Thyroid gland (tissue), 4 donors: Measurements from ENCODE around the gene MSX1. TPM values are rescaled to one million over a fixed set of nuclear protein-coding genes. Genes with fewer than 3 reads are reported as not detected.

Source experiments
- DNase-seq, 2 donors: peaks; one replicate each; pipeline ENCODE4 v3.0.0-alpha.2; 2019
- H3K27ac ChIP-seq, 3 donors: fragments of 200-600 bp; sonication (generic); 1 replicate in 2 of 3; 2 replicates in 1 of 3; pipeline ENCODE4 v1.5.1; 2016 to 2019; ENCODE audit warnings: mild to moderate bottlenecking in 1 of 3, moderate library complexity in 1 of 3
- H3K27me3 ChIP-seq: fragments of 200-600 bp; sonication (generic); one replicate; pipeline ENCODE4 v1.5.1; 2019
- H3K36me3 ChIP-seq, 2 donors: fragments of 200-600 bp; sonication (generic); one replicate each; pipeline ENCODE4 v1.5.1; 2016 to 2019
- H3K4me1 ChIP-seq, 2 donors: fragments of 200-600 bp; sonication (generic); one replicate each; pipeline ENCODE4 v1.5.1; 2017 to 2019
- H3K4me3 ChIP-seq, 3 donors: fragments of 200-600 bp; sonication (generic); replicated peaks in 1 of 3; 1 replicate in 2 of 3; 2 replicates in 1 of 3; pipeline ENCODE4 v1.5.1; 2016; ENCODE audit warnings: mild to moderate bottlenecking in 1 of 3
- H3K9me3 ChIP-seq: fragments of 200-600 bp; sonication (generic); one replicate; pipeline ENCODE4 v1.5.1; 2017
- POLR2A ChIP-seq, 2 donors: fragments of 450-650 bp; IDR thresholded peaks; one replicate each; pipeline ENCODE4 v1.6.1; 2017; ENCODE audit warnings: antibody characterized with exemption in 2 of 2, mild to moderate bottlenecking in 2 of 2, moderate library complexity in 1 of 2
- WGBS, 2 donors: methylation state at CpG; one replicate each; pipeline ENCODE4 v1.1.5; 2017; 5-methylcytosine and 5-hydroxymethylcytosine counted together
- intact Hi-C: fragments of 100-400 bp; cut with DNase I; formaldehyde crosslinking; loops from one replicate; pipeline ENCODE4 v1.15.1; 2023
- total RNA-seq, 4 donors: library from RNA; depleted of rRNA; stranded (reverse); fragments of >200 nt; gene quantifications; one replicate each; pipeline ENCODE4 v1.2.3, GENCODE V29; 2016
- TF ChIP-seq, protein P1 (sequence below), 6 experiments: fragments of 200-600 bp in 3 of 6; fragments of 450-650 bp in 3 of 6; sonication (generic) in 3 of 6; IDR thresholded peaks; one replicate each; pipeline ENCODE4 v1.5.1; 2016 to 2019; ENCODE audit warnings: antibody characterized with exemption in 6 of 6, mild to moderate bottlenecking in 2 of 6, inconsistent platforms in 1 of 6, moderate library complexity in 1 of 6

Gene MSX1
- total RNA-seq, 4 donors from 2014 or later, result 5.0 to 20.8 (median 12.9) TPM

DNA sequence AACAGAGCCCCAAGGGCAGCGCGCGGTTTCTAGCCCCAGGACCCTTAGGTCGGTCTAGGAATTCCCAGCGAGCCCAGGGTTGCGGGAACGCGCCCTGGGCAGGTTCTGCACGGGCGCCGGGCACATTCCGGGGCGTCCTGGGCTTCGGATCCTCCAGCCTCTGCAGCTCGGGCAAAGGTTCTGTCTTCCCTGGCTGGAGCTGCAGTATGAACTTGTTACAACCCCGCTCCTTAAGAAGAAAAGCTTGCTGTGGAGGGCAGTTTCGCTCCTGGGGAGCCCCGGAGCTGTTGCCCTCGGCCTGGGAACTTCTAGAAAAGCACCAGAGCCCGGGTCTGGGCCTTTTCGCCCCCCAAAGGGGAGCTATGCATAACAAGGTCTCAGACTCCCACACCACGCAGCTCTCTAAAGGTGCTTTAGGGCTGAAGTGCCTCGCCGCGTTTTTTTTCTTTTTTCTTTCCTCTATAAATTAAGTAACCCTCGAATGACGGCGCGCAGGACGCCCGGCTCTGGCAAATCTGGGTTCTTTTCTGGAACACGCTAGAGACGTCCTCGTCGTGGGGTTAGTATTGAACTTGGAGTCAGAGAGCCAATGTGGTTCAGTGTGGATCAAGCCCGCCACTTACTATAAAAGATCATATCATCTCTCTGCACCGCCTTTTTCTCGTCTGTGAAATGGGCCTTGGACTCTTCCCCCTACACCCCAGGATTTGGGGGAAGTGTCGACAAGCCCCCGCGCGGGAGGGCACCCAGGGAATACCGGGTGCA, 5.7 kb downstream of the MSX1 start:
- DNase-seq, result no peak
- no peaks in the 10 kb centered on the region for H3K36me3 ChIP-seq
- H3K4me1 ChIP-seq, result peaks cover 13 to 28% of the 10 kb centered on the region in 2 donors
- H3K27me3 ChIP-seq, result peaks cover 37% of the 10 kb centered on the region
- no peaks in the 10 kb centered on the region for H3K9me3 ChIP-seq
- no peak overlapping the region for H3K27ac ChIP-seq
- no peak overlapping the region for H3K4me3 ChIP-seq
- whole genome bisulfite sequencing, 2 donors, result 15 to 21% methylated on average over 28 to 30 of the region's 43 CpGs
- no peak for TF ChIP-seq POLR2A (IDR thresholded peaks at IDR 0.05)
- TF ChIP-seq, protein P1, sequence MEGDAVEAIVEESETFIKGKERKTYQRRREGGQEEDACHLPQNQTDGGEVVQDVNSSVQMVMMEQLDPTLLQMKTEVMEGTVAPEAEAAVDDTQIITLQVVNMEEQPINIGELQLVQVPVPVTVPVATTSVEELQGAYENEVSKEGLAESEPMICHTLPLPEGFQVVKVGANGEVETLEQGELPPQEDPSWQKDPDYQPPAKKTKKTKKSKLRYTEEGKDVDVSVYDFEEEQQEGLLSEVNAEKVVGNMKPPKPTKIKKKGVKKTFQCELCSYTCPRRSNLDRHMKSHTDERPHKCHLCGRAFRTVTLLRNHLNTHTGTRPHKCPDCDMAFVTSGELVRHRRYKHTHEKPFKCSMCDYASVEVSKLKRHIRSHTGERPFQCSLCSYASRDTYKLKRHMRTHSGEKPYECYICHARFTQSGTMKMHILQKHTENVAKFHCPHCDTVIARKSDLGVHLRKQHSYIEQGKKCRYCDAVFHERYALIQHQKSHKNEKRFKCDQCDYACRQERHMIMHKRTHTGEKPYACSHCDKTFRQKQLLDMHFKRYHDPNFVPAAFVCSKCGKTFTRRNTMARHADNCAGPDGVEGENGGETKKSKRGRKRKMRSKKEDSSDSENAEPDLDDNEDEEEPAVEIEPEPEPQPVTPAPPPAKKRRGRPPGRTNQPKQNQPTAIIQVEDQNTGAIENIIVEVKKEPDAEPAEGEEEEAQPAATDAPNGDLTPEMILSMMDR (IDR thresholded peaks at IDR 0.05), result no peak
- intact Hi-C loops, result no loop called here

GRCh38 chr4:4865705-4866123, 6.2 kb downstream of the MSX1 start:
- Histone ChIP-seq H3K36me3 (no peaks in the 10 kb centered on the region), H3K4me3 (no peak overlapping the region), H3K27me3 (peaks cover 40% of the 10 kb centered on the region), H3K27ac (no peak overlapping the region), H3K4me1 (peaks cover 10 to 22% of the 10 kb centered on the region in 2 donors), H3K9me3 (no peaks in the 10 kb centered on the region)
- 3 to 12% methylated on average over 15 to 35 of the region's 36 CpGs for WGBS, 2 donors
- TF ChIP-seq, protein P1 (IDR thresholded peaks at IDR 0.05), result no peak
- no peak for TF ChIP-seq POLR2A (IDR thresholded peaks at IDR 0.05)
- no peak for DNase-seq
- intact Hi-C loops, result no loop called here

DNA sequence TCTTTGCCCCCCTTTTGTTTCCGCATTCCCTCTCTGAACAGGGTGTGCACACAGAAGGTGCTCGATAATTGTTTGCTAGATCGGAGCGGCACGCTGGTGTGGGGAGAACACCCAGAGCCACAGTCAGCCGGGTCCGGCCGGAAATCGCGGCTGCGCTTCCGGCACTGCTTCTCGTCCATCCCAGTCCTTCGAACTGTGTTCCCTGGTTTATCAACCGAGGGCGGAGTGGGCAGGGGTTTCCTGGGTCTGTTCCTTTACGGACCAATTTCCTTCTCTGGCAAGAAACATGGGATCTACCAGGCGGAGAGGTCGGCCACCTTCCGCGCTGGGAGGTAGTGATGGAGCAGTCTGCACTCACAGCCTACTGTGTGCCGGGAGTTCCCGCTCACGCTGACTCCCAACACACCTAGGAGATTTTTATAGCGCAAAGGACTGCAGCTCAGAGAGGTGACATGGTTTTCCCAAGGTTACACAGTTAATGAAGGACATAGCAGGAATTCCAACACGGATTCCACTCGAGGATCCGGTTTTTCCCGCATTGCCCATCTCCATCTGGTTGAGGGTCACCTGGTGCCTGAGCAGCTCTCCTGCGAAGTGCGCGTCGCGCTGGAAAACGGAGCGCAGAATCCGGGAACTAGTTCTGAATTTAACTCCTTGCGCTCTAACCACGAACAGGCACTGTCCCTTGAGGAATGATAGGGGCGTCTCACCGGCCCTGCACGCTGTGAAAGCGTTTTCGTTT, 6.8 kb downstream of the MSX1 start:
- Histone ChIP-seq H3K4me1 (peaks cover 7 to 21% of the 10 kb centered on the region in 2 donors), H3K27ac (no peak overlapping the region), H3K27me3 (peaks cover 45% of the 10 kb centered on the region), H3K36me3 (no peaks in the 10 kb centered on the region), H3K4me3 (no peak overlapping the region), H3K9me3 (no peaks in the 10 kb centered on the region)
- whole genome bisulfite sequencing, 2 donors, result 11 to 16% methylated on average over 33 to 43 of the region's 44 CpGs
- no peak for DNase-seq
- intact Hi-C loops, result no loop called here
- TF ChIP-seq POLR2A (IDR thresholded peaks at IDR 0.05), result no peak
- TF ChIP-seq, protein P1 (IDR thresholded peaks at IDR 0.05), result no peak

GRCh38 chr4:4866866-4867374, 7.5 kb downstream of the MSX1 start:
- intact Hi-C loops, result no loop called here
- H3K27me3 ChIP-seq, result peaks cover 49% of the 10 kb centered on the region
- TF ChIP-seq, protein P1 (IDR thresholded peaks at IDR 0.05), result no peak
- TF ChIP-seq POLR2A (IDR thresholded peaks at IDR 0.05), result no peak
- DNase-seq, result no peak
- H3K4me1 ChIP-seq, result peaks cover 7 to 21% of the 10 kb centered on the region in 2 donors
- H3K9me3 ChIP-seq, result no peaks in the 10 kb centered on the region
- 3 to 4% methylated on average over 18 to 27 of the region's 41 CpGs for WGBS, 2 donors
- H3K4me3 ChIP-seq, result no peak overlapping the region
- no peaks in the 10 kb centered on the region for H3K36me3 ChIP-seq
- H3K27ac ChIP-seq, result no peak overlapping the region
